GM12892 (cell line): ENCODE data around the gene ADCY6.

Experiments used
- POLR2A ChIP-seq: IDR thresholded peaks from 2 replicates; pipeline ENCODE4 v1.6.1; 2011; ENCODE audit warnings: low read depth, low read length, control low read depth
- TAF1 ChIP-seq: IDR thresholded peaks from 2 replicates; pipeline ENCODE4 v1.6.1; 2011; ENCODE audit warnings: low read depth, mild to moderate bottlenecking, control low read depth, low read length, borderline replicate concordance

DNA sequence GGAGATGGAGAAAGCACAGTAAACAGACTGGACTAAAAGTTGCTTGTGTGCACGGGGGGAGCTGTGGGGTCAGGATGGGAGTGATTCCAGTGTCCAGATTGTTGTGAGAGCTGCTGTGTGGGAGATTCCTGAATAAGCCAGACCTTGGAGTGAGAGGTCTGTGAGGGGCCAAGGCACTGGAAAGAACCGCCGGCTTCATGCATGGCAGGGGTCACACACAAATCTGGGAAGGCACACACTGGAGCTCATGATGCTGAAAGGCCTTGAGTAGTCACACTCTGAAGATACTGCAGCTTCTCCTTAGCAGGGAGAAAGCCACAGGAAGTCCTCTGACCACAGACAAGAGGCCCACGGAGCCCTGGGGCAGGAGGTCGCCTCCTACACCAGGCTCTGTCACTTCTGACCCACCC is 23.1 kb downstream of the ADCY6 start:
- TF ChIP-seq POLR2A (no peak), TAF1 (no peak)
